ENCODE measurements around the gene TTC3.
A peak's percentile ranks its signal among the peaks of the same experiment; 100 is the strongest.

TTC3 gene

DNA sequence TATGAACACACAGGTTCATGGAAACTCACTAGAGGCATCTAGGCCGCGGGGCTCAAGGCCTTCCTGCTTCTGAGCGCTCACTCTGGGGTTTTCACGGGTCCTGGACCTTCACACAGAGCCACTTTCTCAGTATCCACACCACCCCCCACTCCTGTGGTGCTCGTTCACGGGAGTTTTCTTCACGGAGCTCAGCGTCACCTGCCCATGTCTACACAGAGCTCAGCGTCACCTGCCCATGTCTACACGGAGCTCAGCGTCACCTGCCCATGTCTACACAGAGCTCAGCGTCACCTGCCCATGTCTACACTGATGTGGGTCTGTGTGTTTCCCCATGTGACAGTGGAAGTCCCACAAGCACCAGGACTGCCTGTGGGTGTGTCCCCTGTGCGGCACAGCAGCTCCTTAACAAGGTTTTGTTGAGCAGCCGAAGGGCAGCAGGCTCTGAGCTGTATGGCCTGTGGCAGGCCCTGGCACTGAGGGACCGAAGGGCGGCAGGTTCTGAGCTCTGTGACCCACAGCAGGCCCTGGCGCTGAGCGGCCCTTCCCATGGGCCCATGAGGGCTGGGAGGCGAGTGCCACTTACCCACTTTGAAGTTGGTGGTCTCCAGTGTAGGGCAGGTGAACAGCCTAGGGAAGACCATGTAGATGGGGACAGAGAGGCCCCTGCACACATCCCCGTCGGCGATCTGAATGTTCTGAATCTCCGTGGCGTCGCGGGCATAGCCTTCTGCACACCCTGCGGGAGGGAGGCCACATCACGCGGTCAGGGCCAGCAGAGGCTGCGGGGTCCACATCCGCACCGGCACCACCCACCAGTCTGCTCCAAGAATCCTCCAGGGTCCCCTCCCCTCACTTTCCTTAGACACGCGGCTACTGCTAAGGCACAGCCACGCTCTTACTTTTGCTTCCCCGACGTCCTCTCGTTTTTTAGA lies 154.3 kb downstream of the TTC3 start:
- DNase-seq: no peak

DNA sequence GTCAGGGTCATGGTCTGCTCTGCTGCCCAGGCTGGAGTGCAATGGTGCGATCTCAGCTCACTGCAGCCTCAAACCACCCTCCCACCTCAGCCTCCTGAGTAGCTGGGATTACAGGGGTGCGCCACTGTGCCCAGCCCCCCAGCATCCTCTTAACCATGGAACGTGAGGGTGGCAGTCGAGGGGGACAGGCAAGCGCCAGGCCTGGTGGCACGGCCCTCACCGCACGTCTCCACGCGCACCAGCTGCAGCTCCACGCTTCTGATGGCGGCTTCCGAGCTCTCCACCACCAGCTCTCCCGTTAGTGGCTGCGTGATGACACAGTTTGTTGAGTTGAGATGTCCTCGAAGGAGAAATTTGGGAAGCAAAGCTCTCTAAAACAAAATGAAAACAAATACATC lies 154.9 kb downstream of the TTC3 start:
- DNase-seq: no peak

DNA sequence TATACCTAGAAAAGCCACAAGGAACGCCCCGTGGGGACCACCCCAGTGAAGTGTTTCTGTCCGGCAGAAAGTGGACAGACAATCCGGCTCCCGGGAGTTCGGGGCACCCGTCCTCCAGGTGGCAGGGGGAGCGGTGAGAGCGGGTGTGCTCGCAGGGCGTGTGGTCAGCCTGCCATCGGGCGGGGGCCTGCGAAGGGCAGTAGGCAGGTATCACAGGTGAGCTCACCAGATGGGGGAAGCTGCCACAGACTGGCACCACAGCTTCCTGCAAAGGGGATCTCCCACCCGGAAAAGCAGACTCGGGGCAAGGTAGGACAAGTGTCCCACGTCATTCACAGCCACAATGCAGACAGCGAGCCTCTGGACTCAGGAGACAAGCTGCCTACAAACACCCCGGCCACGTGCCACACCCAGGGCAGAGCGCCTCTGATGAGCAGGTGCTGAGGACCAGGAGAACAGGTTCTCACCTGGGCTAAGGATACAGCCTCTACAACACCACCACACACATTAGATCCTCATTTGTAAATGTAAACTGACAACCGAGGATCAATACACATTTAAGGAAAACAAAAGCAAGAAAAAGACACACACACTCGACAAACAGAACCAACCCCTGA lies 157.7 kb downstream of the TTC3 start:
- no peak for DNase-seq

DNA sequence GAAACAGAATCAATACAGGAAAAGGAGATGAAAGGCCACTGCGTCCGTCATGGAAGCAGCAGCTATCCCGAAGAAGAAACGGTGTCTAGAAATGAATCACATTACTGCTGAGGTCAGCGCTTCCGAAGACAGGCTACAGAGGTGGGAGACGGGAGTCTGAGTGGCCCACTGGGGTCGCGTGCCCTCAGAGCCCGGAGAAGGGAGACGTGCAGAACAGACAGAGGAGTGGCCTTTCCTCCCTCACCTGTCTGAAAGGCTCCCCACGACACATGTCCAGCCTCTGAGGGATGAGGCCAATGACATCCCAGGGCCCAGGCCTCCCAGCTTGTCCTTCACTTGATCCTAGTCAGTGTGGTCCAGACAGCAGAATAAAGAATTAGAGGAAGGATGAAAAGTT lies 158.2 kb downstream of the TTC3 start:
- DNase-seq: no peak

DNA sequence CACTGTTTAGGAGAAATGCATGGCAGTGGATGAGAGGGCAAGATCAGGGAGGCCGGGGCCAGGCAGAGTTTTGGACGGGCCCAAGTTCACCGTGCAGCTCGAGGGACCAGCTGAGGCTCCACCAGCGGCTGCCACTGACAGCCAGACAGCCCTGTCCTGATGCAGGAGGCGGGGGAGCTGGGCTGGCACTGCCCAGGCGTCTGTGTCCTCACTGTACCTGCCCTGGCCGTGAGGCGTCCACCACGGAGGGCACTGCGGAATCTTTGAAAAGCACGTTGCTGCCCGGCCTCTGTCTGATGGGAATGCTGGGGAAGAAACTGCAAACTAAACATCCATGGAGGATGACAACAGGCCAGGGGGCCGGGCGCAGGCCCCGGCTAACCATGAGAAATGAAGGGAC lies 158.6 kb downstream of the TTC3 start:
- DNase-seq: no peak

DNA sequence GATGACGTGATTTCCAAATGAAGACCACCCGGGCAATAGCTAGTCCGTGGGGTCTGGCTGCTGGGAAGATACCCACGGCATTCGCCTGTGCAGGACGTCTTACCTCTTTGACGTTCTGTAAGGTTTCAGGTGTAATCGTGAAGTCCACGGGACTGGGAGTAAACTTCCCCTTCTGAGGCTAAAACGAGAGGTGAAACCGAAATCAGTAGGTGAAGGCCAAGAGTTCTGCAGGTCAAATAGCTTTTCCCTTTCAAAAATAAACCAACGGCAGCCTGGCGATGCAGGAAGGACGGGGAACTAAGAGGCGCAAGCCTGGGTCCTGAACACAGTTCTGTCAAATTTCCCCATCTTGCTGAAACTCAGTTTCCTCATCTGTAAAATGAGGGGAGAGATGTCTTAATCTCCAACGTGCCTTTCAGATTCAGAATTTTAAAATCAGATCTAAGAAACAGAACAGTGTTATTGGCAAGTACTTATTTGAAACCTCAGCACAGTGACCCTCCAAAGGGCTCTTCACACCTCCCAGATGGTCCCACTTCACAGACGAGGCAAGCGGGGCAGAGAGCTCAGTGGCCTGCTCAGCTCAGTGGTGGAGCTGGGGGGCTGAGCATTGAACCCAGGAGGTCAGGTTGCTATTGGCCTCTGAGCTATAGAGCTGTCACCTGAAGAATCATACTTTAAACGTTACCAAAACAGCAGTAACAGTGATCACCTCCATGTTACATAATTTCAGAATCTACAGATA lies 159.4 kb downstream of the TTC3 start:
- no peak for DNase-seq

DNA sequence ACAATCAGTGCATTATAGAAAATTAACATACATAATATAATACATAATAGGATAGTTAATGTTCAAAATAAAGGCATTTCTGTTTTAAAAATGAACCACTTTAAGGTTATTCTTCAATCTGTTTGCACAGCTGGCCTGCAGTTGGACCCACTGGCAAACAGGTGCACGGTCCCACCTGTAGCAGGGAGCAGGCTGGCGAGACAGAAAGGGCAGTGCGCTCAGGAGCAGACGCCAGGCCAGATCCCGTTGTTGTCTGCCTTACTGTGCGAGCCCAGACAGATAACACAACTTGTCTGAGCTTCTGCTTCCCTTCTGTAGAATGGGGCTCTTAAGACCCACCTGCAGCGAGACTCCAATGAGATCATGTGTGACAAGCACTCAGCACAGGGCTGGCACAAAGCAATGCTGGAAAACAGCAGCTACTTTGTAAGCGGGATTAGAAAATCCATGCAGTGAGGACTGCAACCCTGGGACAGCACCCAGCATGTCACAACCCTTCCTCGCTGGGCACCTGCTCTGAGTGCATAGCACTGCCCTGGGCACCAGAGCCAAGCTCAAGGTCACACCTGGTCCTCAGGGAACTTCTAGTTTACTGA lies 160.6 kb downstream of the TTC3 start:
- peak; percentile 48 to 60 for DNase-seq

DNA sequence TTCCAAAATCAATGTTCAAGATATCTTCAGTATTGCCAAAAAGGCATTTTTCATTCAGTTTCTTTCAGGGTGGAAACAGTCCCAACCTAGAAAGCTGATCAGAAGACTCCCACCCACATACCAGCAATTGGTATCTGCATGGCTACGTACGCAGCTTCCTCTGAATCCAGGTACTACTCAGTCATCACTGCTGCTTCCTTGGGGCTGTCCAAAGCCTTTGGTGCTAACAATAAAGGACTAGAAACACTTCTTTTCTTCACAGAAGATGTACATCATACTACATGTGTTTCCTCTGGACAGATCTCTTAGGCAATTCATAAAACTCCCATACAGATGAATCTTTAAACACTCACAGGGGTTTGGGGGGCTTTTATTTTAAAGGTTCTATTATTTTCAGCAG lies 164.3 kb downstream of the TTC3 start:
- DNase-seq: no peak

DNA sequence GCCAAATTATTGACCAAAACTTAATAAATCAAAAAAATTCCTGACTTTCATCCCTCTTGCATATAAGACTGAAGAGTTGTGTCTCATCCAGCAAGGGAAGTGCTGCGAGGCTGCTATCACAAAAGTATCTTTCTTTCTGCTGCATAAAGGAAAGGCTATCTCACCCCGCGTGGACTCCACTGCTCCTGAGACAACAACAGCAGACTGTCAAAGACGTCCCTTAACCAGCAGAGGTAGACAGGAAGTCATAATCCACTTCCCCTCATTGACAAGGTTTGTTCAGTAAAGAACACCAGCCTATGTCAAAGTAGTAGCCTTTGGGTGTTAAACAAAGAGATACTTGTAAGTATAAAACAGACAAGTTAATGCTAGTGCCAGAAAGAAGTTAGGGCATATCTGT lies 164.7 kb downstream of the TTC3 start:
- no peak for DNase-seq

DNA sequence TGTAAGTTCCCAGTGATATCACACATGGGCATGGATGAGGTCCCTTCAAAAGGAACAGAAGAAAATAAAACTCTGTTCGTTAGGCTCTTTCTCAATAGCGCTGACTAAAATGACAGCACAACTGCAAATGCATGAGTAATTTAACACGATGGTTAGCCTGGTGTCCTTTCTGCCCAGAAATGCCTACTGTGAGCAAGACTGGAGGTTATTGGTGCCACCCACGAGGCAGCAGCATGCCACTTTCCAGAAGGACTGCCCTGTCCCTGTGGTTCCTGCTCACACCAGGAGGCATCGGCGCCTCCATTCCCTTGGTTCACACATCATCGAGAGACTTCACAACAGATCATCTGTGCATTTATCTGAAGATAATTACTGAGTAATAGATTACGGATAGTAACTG lies 167.9 kb downstream of the TTC3 start:
- DNase-seq: no peak

DNA sequence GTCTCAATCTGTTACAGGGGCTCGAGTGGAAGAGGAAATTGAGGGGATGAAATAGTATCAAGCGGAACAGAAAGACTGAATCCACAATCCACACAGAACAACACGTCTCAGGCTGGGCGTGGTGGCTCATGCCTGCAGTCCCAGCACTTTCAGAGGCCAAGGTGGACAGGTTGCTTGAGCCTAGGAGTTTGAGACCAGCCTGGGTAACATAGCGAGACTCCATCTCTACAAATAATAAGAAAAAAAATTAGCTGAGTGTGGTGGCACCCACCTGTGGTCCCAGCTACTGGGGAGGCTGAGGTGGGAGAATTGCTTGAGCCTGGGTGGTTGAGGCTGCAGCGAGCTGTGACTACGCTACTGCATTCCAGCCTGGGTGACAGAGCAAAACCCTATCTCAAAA lies 168.4 kb downstream of the TTC3 start:
- no peak for DNase-seq

DNA sequence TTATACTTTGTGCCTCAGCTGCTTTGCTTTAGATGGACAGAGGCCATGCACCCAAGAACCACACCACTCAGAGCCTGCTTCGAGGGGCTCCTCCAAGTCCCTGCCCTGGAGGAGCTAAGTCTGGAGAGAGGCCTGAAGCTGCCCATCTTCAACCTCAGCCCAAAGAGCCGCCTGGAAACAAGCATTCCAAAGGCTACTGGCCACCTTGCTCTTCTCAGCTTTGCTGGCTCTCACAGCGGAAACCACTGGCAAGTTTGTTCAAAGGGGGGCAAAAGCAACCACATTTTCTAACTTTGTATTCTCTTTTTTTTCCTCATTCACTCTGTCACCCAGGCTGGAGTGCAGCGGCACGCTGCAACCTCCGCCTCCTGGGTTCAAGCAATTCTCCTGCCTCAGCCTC lies 170.9 kb downstream of the TTC3 start:
- no peak for DNase-seq

DNA sequence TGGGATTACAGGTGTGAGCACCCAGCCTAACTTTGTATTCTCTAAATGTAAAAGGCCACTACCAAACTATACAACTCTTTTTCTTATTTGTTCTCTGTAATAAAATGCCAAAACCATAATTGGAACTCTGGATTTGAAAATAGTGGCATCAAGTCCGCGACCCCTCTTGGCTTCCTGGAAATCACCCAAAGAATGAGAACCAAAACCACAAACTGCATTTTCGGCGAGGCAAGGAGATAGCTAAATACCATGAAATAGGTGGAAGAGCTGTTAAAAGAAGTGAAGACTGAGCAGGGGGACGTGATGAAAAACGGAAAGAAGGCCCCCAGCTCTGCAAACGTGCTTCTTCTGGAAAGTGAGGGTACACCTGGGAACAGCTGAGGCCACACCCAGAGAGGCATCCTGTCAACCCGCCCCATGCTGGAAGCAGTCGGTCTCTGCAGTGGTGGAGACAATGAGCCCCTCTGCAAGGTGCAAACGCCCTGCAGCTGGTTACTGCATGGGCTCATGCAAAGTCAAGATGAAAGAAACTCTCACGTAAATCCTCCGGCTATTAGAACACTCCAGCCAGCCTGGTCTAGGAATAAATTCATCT lies 171.5 kb downstream of the TTC3 start:
- DNase-seq: no peak

DNA sequence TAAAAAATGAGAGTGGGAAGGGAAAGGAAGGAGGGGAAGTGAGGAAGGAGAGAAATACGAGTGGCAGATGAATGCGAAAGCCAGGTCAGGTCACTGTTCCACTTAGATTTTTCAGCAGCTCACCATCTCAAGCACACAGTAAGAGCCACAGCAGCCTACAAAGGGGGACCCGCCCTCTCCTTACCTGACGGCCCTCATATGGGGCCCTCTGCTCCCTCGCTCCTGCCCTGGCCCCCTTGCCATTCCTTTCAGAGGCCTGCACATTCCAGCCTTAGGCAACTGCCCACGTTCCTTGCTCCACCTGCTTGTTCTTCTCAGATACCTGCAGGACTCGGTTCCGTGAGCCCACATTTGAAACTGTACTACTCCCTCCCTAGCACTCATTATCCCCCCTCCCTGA lies 172.1 kb downstream of the TTC3 start:
- DNase-seq: no peak

DNA sequence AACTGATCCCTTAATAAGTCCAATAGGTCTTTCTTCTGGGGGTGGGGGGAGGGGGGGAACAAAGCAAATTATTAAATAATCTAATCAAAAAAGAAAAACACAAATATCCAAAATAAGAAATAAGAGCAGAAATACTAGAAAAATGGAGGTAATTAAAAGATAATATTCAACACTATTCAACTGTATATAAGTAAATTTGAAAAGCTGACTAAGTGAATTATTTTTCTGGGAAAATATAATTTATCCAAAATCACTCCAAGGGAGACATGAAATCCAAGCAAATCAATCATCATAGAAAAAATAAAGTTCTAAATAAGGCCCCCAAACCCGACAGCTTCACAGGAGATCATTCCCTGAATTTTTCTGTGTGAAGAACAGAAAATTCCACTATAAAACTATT lies 175.2 kb downstream of the TTC3 start:
- no peak for DNase-seq

DNA sequence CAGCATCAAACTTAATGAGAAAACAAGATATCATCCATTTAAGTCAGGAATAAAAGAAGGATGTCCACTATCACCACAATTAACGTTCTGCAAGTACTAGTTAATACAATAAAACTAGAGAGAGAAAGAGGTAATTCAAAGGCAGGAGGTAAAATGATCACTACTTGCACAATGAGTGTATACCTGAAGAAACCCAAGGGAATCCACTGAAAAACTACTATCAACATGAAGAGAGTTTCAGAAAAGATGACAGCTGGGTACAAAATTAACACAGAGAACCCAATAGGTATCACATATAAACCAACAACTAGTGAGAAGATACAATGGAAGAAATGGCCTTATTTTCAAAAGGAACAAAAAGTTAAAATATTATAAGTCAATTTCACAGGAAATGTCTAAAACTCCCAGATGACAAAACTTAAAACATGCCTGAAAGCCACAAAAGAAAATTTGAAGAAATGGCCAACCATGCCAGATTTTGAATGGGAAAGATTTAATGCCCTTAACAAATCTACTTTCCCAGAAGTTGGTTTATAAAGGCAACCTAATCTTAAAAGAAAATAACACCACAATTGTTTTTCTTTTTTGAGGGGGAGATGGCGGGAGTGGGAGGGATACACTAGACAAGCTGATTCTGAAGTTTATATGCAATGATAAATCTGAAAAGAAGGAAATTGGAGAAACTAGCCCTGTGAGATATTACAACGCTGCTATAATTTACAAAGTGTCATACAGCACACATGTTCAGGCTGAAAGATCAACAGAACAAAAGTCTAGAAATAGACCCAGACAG lies 176.3 kb downstream of the TTC3 start:
- DNase-seq: no peak

DNA sequence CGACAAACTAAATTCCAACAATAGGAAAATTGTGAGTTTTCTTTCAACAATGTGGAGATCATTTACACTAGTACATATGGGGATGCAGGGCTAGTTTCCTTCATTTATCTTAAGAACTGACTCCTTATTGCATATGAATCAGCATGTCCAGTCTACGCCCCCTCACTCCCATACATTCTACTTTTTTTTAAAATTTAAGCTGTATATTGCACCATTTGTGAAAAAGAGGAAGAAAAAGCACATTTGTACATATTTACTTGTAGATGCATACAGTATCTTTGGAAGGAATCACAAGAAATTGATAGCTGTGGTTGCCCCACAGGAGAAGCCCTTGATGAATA lies 178.2 kb downstream of the TTC3 start:
- DNase-seq: no peak

All from SHP77 (cell line).